ENCODE results near the gene EPB41. TPM values are rescaled to one million over a fixed set of nuclear protein-coding genes. Genes with fewer than 3 reads are reported as not detected.

Gene EPB41
- total and polyA plus RNA-seq, 2 donors (not counting 3 experiments of a cell fraction or from before 2014, with no cell fraction given), result 22.3 to 45.7 TPM

DNA sequence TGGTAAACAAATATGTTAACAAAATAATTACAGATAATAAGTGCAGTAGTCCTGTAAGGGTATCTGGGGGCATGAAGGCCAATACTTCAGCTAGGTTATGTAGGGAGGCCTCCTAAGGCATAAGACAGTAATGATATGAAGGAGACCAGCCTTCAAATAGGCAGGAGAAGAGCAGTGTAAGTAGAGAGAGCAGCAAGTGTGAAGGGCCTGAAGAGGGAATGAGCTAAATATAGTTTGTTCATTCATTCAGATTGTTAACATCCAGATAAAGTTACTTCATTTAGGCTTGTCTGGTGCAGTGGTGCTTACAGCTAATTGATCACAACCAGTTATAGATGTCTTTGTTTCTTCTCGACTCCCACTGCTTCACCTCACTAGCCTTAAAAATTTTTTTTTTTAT lies 71.1 kb downstream of the EPB41 start:
- no peak overlapping the region for H3K4me3 ChIP-seq (replicated peaks in 1 of 3; ENCODE audit: insufficient read depth in 1 of 3, low read depth in 1 of 3, low read length in 3 of 3)
- dilution Hi-C loops (cut with MboI; ENCODE audit: extremely low pct_ligation_motif_present, low sequenced_read_pairs) (no loop called here), intact Hi-C loops (cut with micrococcal nuclease) (loop anchor here (10.0 kb wide), 1 partner anchor 61 kb away; no protein-coding TSS in a partner anchor)
- no TSS peak for BruUV-seq (replicated peaks)
- no peaks in the 10 kb centered on the region for H4K20me1 ChIP-seq (replicated peaks; ENCODE audit: control insufficient read depth, extremely low read depth, insufficient read depth, low read length)
- H3K4me1 ChIP-seq (ENCODE audit: control insufficient read depth, extremely low read depth, insufficient read depth, low read length), result peaks cover 2% of the 10 kb centered on the region
- H3K27ac ChIP-seq (ENCODE audit: insufficient read depth, low read depth, low read length), result no peak overlapping the region
- H3K27me3 ChIP-seq (ENCODE audit: control insufficient read depth in 2 of 2, insufficient read depth in 2 of 2, low read length in 2 of 2), result no peaks in the 10 kb centered on the region
- TF ChIP-seq POLR2A (IDR thresholded peaks at IDR 0.05; ENCODE audit: low read depth, low read length) (no peak), POLR2AphosphoS5 (IDR thresholded peaks at IDR 0.05; ENCODE audit: insufficient read depth, low read depth, low read length) (no peak), FOS (IDR thresholded peaks at IDR 0.05; ENCODE audit: borderline replicate concordance, insufficient read depth, low read length) (no peak), EZH2 (IDR thresholded peaks at IDR 0.05; ENCODE audit: borderline replicate concordance, low read depth, low read length, severe bottlenecking) (no peak), GATA2 (IDR thresholded peaks at IDR 0.05; ENCODE audit: insufficient read depth, insufficient read length, low read depth, low read length) (no peak), MYC (IDR thresholded peaks at IDR 0.05; ENCODE audit: low read depth, low read length) (no peak), JUN (IDR thresholded peaks at IDR 0.05; ENCODE audit: borderline replicate concordance, insufficient read depth, insufficient read length, low read depth) (no peak)
- TF ChIP-seq, protein P1, sequence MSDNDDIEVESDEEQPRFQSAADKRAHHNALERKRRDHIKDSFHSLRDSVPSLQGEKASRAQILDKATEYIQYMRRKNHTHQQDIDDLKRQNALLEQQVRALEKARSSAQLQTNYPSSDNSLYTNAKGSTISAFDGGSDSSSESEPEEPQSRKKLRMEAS (IDR thresholded peaks at IDR 0.05; ENCODE audit: insufficient read depth, insufficient read length), result no peak
- TF ChIP-seq, protein P2, sequence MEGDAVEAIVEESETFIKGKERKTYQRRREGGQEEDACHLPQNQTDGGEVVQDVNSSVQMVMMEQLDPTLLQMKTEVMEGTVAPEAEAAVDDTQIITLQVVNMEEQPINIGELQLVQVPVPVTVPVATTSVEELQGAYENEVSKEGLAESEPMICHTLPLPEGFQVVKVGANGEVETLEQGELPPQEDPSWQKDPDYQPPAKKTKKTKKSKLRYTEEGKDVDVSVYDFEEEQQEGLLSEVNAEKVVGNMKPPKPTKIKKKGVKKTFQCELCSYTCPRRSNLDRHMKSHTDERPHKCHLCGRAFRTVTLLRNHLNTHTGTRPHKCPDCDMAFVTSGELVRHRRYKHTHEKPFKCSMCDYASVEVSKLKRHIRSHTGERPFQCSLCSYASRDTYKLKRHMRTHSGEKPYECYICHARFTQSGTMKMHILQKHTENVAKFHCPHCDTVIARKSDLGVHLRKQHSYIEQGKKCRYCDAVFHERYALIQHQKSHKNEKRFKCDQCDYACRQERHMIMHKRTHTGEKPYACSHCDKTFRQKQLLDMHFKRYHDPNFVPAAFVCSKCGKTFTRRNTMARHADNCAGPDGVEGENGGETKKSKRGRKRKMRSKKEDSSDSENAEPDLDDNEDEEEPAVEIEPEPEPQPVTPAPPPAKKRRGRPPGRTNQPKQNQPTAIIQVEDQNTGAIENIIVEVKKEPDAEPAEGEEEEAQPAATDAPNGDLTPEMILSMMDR (IDR thresholded peaks at IDR 0.05; ENCODE audit: extremely low read depth in 1 of 2, insufficient read depth in 1 of 2, low read depth in 1 of 2, low read length in 2 of 2), result no peak
- no peaks in the 10 kb centered on the region for H3K36me3 ChIP-seq (ENCODE audit: control insufficient read depth in 2 of 2, extremely low read depth in 1 of 2, insufficient read depth in 2 of 2, low read length in 2 of 2)
- H3K9me1 ChIP-seq (replicated peaks; ENCODE audit: control insufficient read depth, extremely low read depth, insufficient read depth, low read length), result no peaks in the 10 kb centered on the region
- FAIRE-seq, result no peak
- H3K79me2 ChIP-seq (ENCODE audit: control insufficient read depth, insufficient read depth, low read length), result no peaks in the 10 kb centered on the region
- no peaks in the 10 kb centered on the region for H3K9me3 ChIP-seq (replicated peaks; ENCODE audit: control insufficient read depth, insufficient read depth, low read length)
- no peak overlapping the region for H3K9ac ChIP-seq (replicated peaks; ENCODE audit: extremely low read depth, insufficient read depth, low read length)
- H2AFZ ChIP-seq (ENCODE audit: low read depth, low read length), result no peak overlapping the region
- POLR2A ChIA-PET, result no interaction called here
- DNase-seq (ENCODE audit: low read depth, low spot score), result no peak
- CTCF ChIA-PET, result interaction anchor here (1.9 kb wide), 1 partner anchor 108 kb away, joined by 5 read pairs; no protein-coding TSS in a partner anchor
- no peak overlapping the region for H3K4me2 ChIP-seq (ENCODE audit: insufficient read depth, low read length)

All from endothelial cell of umbilical vein (primary cell).